ENCODE measurements around the gene COPE. TPM values are rescaled to one million over a fixed set of nuclear protein-coding genes. Genes with fewer than 3 reads are reported as not detected.

Gene COPE
- total RNA-seq, 4 donors from 2014 or later: 173 to 238 (median 197) TPM

DNA sequence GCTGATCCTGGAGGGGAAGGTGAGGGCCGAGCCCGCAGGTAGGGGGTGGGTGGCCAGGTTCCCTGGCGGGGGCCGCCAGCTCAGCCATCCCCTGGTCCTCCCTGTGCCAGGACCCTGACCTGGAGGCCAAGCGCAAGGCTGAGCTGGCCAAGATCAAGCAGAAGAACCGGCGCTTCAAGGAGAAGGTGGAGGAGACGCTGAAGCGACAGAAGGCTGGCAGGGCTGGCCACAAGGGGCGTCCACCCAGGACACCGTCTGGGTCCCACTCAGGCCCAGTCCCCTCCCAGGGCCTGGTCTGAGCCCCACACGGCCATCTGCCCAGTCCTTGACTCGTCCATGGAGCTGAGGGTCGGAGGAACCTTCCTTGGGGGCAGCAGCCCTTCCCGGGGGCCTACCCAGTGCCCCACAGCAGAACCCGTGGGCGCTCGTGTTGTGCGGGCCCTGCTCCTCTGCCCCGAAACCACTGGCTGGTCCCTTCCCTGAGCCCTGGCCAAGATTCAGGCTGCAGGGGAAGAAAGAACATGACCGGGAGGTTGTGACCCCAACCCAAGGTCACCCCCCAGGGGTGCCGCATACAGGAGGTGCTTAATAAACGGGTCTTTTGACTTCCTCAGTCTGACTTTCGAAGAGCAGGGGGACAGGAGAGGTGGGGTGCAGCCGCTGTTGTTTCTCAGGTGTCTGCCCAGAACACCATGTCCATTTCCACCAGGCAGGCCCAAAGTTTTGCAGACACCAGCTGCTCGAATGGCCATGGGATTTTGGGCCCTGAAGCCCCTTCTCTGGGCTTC is 9.0 kb upstream of the COPE start:
- no peak for DNase-seq (ENCODE audit: low spot score in 2 of 2)
- TF ChIP-seq POLR2A (IDR thresholded peaks at IDR 0.05): no peak
- TF ChIP-seq, protein P1, sequence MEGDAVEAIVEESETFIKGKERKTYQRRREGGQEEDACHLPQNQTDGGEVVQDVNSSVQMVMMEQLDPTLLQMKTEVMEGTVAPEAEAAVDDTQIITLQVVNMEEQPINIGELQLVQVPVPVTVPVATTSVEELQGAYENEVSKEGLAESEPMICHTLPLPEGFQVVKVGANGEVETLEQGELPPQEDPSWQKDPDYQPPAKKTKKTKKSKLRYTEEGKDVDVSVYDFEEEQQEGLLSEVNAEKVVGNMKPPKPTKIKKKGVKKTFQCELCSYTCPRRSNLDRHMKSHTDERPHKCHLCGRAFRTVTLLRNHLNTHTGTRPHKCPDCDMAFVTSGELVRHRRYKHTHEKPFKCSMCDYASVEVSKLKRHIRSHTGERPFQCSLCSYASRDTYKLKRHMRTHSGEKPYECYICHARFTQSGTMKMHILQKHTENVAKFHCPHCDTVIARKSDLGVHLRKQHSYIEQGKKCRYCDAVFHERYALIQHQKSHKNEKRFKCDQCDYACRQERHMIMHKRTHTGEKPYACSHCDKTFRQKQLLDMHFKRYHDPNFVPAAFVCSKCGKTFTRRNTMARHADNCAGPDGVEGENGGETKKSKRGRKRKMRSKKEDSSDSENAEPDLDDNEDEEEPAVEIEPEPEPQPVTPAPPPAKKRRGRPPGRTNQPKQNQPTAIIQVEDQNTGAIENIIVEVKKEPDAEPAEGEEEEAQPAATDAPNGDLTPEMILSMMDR (IDR thresholded peaks at IDR 0.05): no peak
- WGBS, 2 donors: 86 to 89% methylated on average over 19 to 26 of the region's 26 CpGs
- H3K4me3 ChIP-seq (ENCODE audit: low read depth, poor library complexity, severe bottlenecking): no peak overlapping the region
- intact Hi-C loops (cut with DNase I; ENCODE audit: low total_unique reads): no loop called here

DNA sequence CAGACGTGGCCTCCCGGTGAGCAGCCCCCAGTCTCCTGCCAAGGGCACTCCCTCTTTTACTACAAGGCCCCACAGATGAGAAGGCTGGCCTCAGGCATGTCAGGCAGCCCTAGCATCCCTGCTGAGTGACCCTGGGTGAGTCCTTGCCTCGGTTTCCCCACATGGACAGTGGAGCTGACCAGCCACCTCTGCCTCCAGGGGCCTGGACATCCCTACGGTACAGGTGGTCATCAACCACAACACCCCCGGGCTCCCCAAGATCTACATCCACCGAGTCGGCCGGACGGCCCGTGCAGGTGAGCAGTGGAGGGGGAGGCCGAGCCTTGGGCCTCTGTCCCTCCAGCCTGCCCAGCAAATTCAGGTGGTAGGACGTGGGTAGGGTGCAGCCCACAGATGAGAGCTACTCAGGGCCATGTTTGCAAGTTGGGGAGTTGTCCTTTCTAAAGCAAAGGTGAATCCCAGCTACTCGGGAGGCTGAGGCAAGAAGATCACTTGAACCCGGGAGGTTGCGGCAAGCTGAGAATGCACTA is 5.6 kb upstream of the COPE start:
- DNase-seq (ENCODE audit: low spot score in 2 of 2): no peak
- H3K4me3 ChIP-seq (ENCODE audit: low read depth, poor library complexity, severe bottlenecking): no peak overlapping the region
- intact Hi-C loops (cut with DNase I; ENCODE audit: low total_unique reads): no loop called here
- no peak for TF ChIP-seq POLR2A (IDR thresholded peaks at IDR 0.05)
- TF ChIP-seq, protein P1 (IDR thresholded peaks at IDR 0.05): no peak
- WGBS, 2 donors: 91 to 97% methylated on average over 14 to 15 of the region's 15 CpGs

DNA sequence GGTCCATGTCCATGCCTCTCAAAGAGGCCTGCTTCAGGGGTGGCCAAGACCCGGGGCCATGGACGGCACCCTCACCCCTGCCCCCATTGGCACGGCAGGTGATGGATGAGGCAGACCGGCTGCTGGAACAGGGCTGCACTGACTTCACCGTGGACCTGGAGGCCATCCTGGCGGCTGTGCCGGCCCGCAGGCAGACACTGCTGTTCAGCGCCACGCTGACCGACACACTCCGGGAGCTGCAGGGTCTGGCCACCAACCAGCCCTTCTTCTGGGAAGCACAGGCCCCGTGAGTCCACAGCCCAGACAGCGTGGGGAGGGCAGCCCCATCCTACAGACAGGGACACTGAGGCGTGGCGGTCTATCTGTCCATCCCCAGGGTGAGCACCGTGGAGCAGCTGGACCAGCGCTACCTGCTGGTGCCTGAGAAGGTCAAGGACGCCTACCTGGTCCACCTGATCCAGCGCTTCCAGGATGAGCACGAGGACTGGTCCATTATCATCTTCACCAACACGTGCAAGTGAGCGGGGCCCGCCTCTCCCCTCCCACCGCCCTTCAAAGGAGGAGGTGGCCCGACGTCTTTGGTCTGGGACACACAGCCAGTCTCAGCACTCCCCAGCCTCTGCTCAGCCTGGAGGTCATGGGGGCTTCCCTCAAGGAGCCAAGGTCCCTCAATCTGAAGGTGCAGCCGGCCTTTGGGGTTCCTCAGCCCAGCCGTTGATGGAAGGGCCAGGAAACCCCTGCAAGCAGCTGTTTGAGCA is 3.2 kb upstream of the COPE start:
- 88 to 90% methylated on average over 25 of the region's 29 CpGs for WGBS, 2 donors
- no peak overlapping the region for H3K4me3 ChIP-seq (ENCODE audit: low read depth, poor library complexity, severe bottlenecking)
- intact Hi-C loops (cut with DNase I; ENCODE audit: low total_unique reads): no loop called here
- DNase-seq (ENCODE audit: low spot score in 2 of 2): no peak
- TF ChIP-seq POLR2A (IDR thresholded peaks at IDR 0.05): no peak
- TF ChIP-seq, protein P1 (IDR thresholded peaks at IDR 0.05): no peak

DNA sequence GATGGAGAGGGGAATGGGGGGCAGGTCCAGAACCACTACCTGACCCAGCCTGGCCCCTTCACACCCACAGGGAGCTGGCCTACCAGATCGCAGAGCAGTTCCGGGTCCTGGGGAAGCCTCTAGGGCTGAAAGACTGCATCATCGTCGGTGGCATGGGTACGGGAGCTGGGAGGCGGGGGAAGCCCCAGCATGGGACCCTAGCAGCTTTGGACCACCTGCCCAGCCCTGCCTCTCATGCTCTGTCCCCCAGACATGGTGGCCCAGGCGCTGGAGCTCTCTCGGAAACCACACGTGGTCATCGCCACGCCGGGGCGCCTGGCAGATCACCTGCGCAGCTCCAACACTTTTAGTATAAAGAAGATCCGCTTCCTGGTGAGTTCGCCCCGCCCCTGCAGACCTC is 2.4 kb upstream of the COPE start:
- DNase-seq (ENCODE audit: low spot score in 2 of 2): no peak
- no peak overlapping the region for H3K4me3 ChIP-seq (ENCODE audit: low read depth, poor library complexity, severe bottlenecking)
- TF ChIP-seq, protein P1 (IDR thresholded peaks at IDR 0.05): no peak
- TF ChIP-seq POLR2A (IDR thresholded peaks at IDR 0.05): no peak
- intact Hi-C loops (cut with DNase I; ENCODE audit: low total_unique reads): no loop called here
- WGBS, 2 donors: 86 to 91% methylated on average over 17 of the region's 17 CpGs

DNA sequence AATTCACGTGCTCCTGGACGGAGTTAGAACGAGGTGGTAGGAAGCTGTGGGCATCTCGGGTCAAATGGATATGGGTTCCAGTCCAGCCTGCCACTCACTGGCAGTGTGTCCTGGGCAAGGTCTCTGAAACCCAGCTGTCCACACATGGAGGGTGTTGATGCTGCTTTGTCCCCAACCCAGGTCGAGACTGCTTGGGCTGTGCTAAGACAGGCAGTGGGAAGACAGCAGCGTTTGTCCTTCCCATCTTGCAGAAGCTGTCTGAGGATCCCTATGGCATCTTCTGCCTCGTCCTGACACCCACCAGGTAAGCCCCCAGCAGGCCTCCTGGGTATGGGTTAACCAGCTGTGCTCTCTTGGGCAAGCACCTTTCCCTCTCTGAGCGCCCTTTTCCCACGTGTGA is 1.2 kb upstream of the COPE start:
- no peak overlapping the region for H3K4me3 ChIP-seq (ENCODE audit: low read depth, poor library complexity, severe bottlenecking)
- TF ChIP-seq, protein P1 (IDR thresholded peaks at IDR 0.05): no peak
- TF ChIP-seq POLR2A (IDR thresholded peaks at IDR 0.05): no peak
- WGBS, 2 donors: 58 to 64% methylated on average over 7 to 9 of the region's 9 CpGs
- intact Hi-C loops (cut with DNase I; ENCODE audit: low total_unique reads): no loop called here
- DNase-seq (ENCODE audit: low spot score in 2 of 2): no peak

All from lower leg skin (tissue), 4 donors.